Prostate gland (tissue), 2 donors: ENCODE measurements around the gene TARBP1.

ENCODE experiments used
- CTCF ChIP-seq, 4 experiments: fragments of 200-600 bp in 2 of 4; fragments of 450-650 bp in 2 of 4; sonication (generic) in 2 of 4; IDR thresholded peaks; 1 replicate in 3 of 4; 2 replicates in 1 of 4; pipeline ENCODE4 v1.5.1; 2016 to 2019; ENCODE audit warnings: antibody characterized with exemption in 4 of 4, mild to moderate bottlenecking in 2 of 4, moderate library complexity in 2 of 4
- POLR2AphosphoS5 ChIP-seq: sonication (generic); formaldehyde crosslinking; IDR thresholded peaks from one replicate; pipeline ENCODE4 v1.6.1; 2017; ENCODE audit warnings: antibody characterized with exemption

GRCh38 chr1:234495231-234495990 is 16.4 kb upstream of the TARBP1 start:
- TF ChIP-seq POLR2AphosphoS5 (no peak), CTCF (IDR thresholded peaks at IDR 0.05) (no peak)
